HCT116 (cell line): ENCODE measurements around the gene PPP1R12B. TPM values are rescaled to one million over a fixed set of nuclear protein-coding genes. Genes with fewer than 3 reads are reported as not detected.

ENCODE experiments used
- ATAC-seq: fragments of 200-7000 bp; cut with Tn5 transposase; 2 replicates; pipeline ENCODE4 v1.9.1; 2020; ENCODE audit warnings: mild to moderate bottlenecking, moderate library complexity
- BruUV-seq: library from RNA; stranded (reverse); fragments of 400-500 nt; replicated peaks from 2 replicates; lab custom pipeline; 2021; lab: Mats Ljungman, UMichigan
- CTCF ChIA-PET: fragments of 300-600 bp; sonication (Branson Sonifier 250); formaldehyde crosslinking; loops from one replicate; lab custom pipeline; 2021; ENCODE audit warnings: antibody characterized with exemption; lab: Charles Lee
- POLR2A ChIA-PET: fragments of 300-600, 350-600 bp; sonication (Branson Sonifier 250); formaldehyde crosslinking; loops from one replicate; lab custom pipeline; 2021; ENCODE audit warnings: antibody characterized with exemption; lab: Charles Lee
- RAD21 ChIA-PET, 2 experiments: fragments of 300-600 bp; sonication (Branson Sonifier 250); formaldehyde crosslinking; loops; one replicate each; lab custom pipeline; 2023; ENCODE audit warnings: low total read pairs in 2 of 2; ENCODE audit not compliant: uncharacterized antibody in 2 of 2, unreplicated experiment in 2 of 2, low non-redundant PET in 1 of 2; lab: Charles Lee
- DNase-seq: peaks from one replicate; pipeline ENCODE4 v3.0.0-alpha.2; 2010; ENCODE audit warnings: low read depth, low spot score
- H2AFZ ChIP-seq: fragments of 200-600 bp; shearing (Covaris generic), sonication (generic); 2 replicates; pipeline ENCODE4 v1.6.1; 2017; ENCODE audit warnings: low read depth, mixed run types, mixed read lengths, antibody characterized with exemption, low read length; ENCODE audit not compliant: poor library complexity, severe bottlenecking
- H3K27ac ChIP-seq: 2 replicates; pipeline ENCODE4 v1.5.1; 2012; ENCODE audit warnings: low read depth, low read length
- H3K27me3 ChIP-seq: fragments of 200-600 bp; sonication (generic); 2 replicates; pipeline ENCODE4 v1.6.1; 2016; ENCODE audit warnings: mixed run types, low read length, mixed read lengths; ENCODE audit not compliant: insufficient read depth
- H3K36me3 ChIP-seq, 2 experiments: fragments of 200-500 bp in 1 of 2; fragments of 200-600 bp in 1 of 2; sonication (Bioruptor generic) in 1 of 2; sonication (generic) in 1 of 2; 2 replicates each; pipeline versions ENCODE4 v1.5.1 to v1.6.1; 2014 to 2016; ENCODE audit warnings: low read length in 2 of 2, inconsistent platforms in 1 of 2, mixed read lengths in 1 of 2, mixed run types in 1 of 2; ENCODE audit not compliant: insufficient read depth in 2 of 2, control insufficient read depth in 1 of 2
- H3K4me1 ChIP-seq, 2 experiments: fragments of 200-600 bp in 1 of 2; sonication (generic) in 1 of 2; 2 replicates each; pipeline versions ENCODE4 v1.5.1 to v1.6.1; 2012 to 2017; ENCODE audit warnings: low read length in 2 of 2, inconsistent platforms in 1 of 2, mild to moderate bottlenecking in 1 of 2, mixed read lengths in 1 of 2, mixed run types in 1 of 2, moderate library complexity in 1 of 2; ENCODE audit not compliant: insufficient read depth in 2 of 2, control insufficient read depth in 1 of 2
- H3K4me2 ChIP-seq: fragments of 200-600 bp; sonication (generic); 2 replicates; pipeline ENCODE4 v1.6.1; 2017; ENCODE audit warnings: mixed run types, low read length, mixed read lengths
- H3K4me3 ChIP-seq, 2 experiments: fragments of 200-600 bp in 1 of 2; sonication (generic) in 1 of 2; replicated peaks in 1 of 2; 2 replicates each; pipeline ENCODE4 v1.5.1; 2011 to 2016; ENCODE audit warnings: low read length in 2 of 2, control low read depth in 1 of 2, low read depth in 1 of 2, mild to moderate bottlenecking in 1 of 2, mixed read lengths in 1 of 2, mixed run types in 1 of 2
- H3K79me2 ChIP-seq: fragments of 200-600 bp; sonication (generic); 2 replicates; pipeline ENCODE4 v1.6.1; 2017; ENCODE audit warnings: mild to moderate bottlenecking, mixed run types, low read length, moderate library complexity, mixed read lengths; ENCODE audit not compliant: insufficient read depth
- H3K9ac ChIP-seq: fragments of 200-600 bp; sonication (generic); 2 replicates; pipeline ENCODE4 v1.6.1; 2016; ENCODE audit warnings: low read length, mixed read lengths
- H3K9me2 ChIP-seq: fragments of 200-600 bp; sonication (generic), shearing (Covaris generic); 2 replicates; pipeline ENCODE4 v1.6.1; 2017; ENCODE audit warnings: mixed run types, mild to moderate bottlenecking, moderate library complexity; ENCODE audit not compliant: insufficient read depth
- H3K9me3 ChIP-seq, 2 experiments: fragments of 200-500 bp in 1 of 2; fragments of 200-600 bp in 1 of 2; sonication (Bioruptor generic) in 1 of 2; sonication (generic) in 1 of 2; 2 replicates each; pipeline ENCODE4 v1.6.1; 2014 to 2017; ENCODE audit warnings: low read length in 2 of 2, mixed read lengths in 2 of 2, inconsistent platforms in 1 of 2, low read depth in 1 of 2, mild to moderate bottlenecking in 1 of 2, mixed run types in 1 of 2, moderate library complexity in 1 of 2; ENCODE audit not compliant: control insufficient read depth in 1 of 2, insufficient read depth in 1 of 2
- H4K20me1 ChIP-seq: fragments of 200-600 bp; sonication (generic), shearing (Covaris generic); 2 replicates; pipeline ENCODE4 v1.6.1; 2017; ENCODE audit warnings: mixed run types, mild to moderate bottlenecking, moderate library complexity; ENCODE audit not compliant: insufficient read depth
- CBX3 ChIP-seq: IDR thresholded peaks from 2 replicates; pipeline ENCODE4 v1.6.1; 2012; ENCODE audit warnings: low read depth
- CEBPB ChIP-seq: IDR thresholded peaks from 2 replicates; pipeline ENCODE4 v1.6.1; 2012; ENCODE audit warnings: low read depth
- EGR1 ChIP-seq: IDR thresholded peaks from 2 replicates; pipeline ENCODE4 v1.6.1; 2012; ENCODE audit warnings: low read depth
- ELF1 ChIP-seq: IDR thresholded peaks from 2 replicates; pipeline ENCODE4 v1.6.1; 2012; ENCODE audit warnings: low read depth, borderline replicate concordance
- EZH2phosphoT487 ChIP-seq: fragments of 200-600 bp; IDR thresholded peaks from 2 replicates; pipeline ENCODE4 v1.6.1; 2018; ENCODE audit warnings: antibody characterized with exemption, borderline replicate concordance
- FOSL1 ChIP-seq: IDR thresholded peaks from 2 replicates; pipeline ENCODE4 v1.6.1; 2012; ENCODE audit warnings: low read depth
- JUND ChIP-seq: IDR thresholded peaks from 2 replicates; pipeline ENCODE4 v1.6.1; 2012
- POLR2A ChIP-seq: IDR thresholded peaks from 2 replicates; pipeline ENCODE4 v1.7.0; 2011; ENCODE audit warnings: borderline replicate concordance; ENCODE audit not compliant: insufficient read depth, insufficient read length; ENCODE audit errors: extremely low read depth
- POLR2AphosphoS5 ChIP-seq: IDR thresholded peaks from 2 replicates; pipeline ENCODE4 v1.6.1; 2011; ENCODE audit warnings: mild to moderate bottlenecking, low read depth, low read length, moderate library complexity
- RAD21 ChIP-seq: IDR thresholded peaks from 2 replicates; pipeline ENCODE4 v1.6.1; 2012; ENCODE audit warnings: low read depth, mild to moderate bottlenecking
- SIN3A ChIP-seq: IDR thresholded peaks from 2 replicates; pipeline ENCODE4 v1.6.1; 2012; ENCODE audit warnings: low read depth
- SP1 ChIP-seq: IDR thresholded peaks from 2 replicates; pipeline ENCODE4 v1.6.1; 2012; ENCODE audit warnings: low read depth
- TCF7L2 ChIP-seq: IDR thresholded peaks from 2 replicates; pipeline ENCODE4 v1.7.0; 2011; ENCODE audit warnings: borderline replicate concordance, inconsistent platforms; ENCODE audit not compliant: insufficient read depth, insufficient read length; ENCODE audit errors: extremely low read depth
- YY1 ChIP-seq: IDR thresholded peaks from 2 replicates; pipeline ENCODE4 v1.6.1; 2011; ENCODE audit warnings: low read length, low read depth, moderate library complexity, mild to moderate bottlenecking; ENCODE audit not compliant: insufficient replicate concordance; ENCODE audit errors: extremely low read depth
- ZFX ChIP-seq: fragments of 450-650 bp; IDR thresholded peaks from 2 replicates; pipeline ENCODE4 v1.6.1; 2017
- intact Hi-C: fragments of 100-400 bp; cut with micrococcal nuclease; formaldehyde crosslinking; loops from 2 replicates; pipeline ENCODE4 v1.10.0; 2022
- total RNA-seq: library from RNA; stranded (reverse); gene quantifications from one replicate; pipeline ENCODE4 v1.2.1, GENCODE V29; 2021; ENCODE audit not compliant: unreplicated experiment
- TF ChIP-seq, protein P1 (sequence below), 3 experiments: fragments of 200-600 bp in 1 of 3; sonication (generic) in 1 of 3; IDR thresholded peaks in 2 of 3; conservative IDR thresholded peaks in 1 of 3; 2 replicates each; pipeline ENCODE4 v1.5.1; 2012 to 2017; ENCODE audit warnings: low read depth in 2 of 3, low read length in 2 of 3, antibody characterized with exemption in 1 of 3, borderline replicate concordance in 1 of 3, control low read depth in 1 of 3, mild to moderate bottlenecking in 1 of 3, mixed read lengths in 1 of 3, mixed run types in 1 of 3, moderate library complexity in 1 of 3; ENCODE audit not compliant: insufficient read depth in 1 of 3
- TF ChIP-seq, protein P2 (sequence below): IDR thresholded peaks from 2 replicates; pipeline ENCODE4 v1.6.1; 2012
- TF ChIP-seq, protein P3 (sequence below): IDR thresholded peaks from 2 replicates; pipeline ENCODE4 v1.6.1; 2012
- TF ChIP-seq, protein P4 (sequence below): IDR thresholded peaks from 2 replicates; pipeline ENCODE4 v1.6.1; 2012; ENCODE audit warnings: low read depth

Gene PPP1R12B
- total RNA-seq, 1 experiment from 2014 or later: 14.3 TPM

DNA sequence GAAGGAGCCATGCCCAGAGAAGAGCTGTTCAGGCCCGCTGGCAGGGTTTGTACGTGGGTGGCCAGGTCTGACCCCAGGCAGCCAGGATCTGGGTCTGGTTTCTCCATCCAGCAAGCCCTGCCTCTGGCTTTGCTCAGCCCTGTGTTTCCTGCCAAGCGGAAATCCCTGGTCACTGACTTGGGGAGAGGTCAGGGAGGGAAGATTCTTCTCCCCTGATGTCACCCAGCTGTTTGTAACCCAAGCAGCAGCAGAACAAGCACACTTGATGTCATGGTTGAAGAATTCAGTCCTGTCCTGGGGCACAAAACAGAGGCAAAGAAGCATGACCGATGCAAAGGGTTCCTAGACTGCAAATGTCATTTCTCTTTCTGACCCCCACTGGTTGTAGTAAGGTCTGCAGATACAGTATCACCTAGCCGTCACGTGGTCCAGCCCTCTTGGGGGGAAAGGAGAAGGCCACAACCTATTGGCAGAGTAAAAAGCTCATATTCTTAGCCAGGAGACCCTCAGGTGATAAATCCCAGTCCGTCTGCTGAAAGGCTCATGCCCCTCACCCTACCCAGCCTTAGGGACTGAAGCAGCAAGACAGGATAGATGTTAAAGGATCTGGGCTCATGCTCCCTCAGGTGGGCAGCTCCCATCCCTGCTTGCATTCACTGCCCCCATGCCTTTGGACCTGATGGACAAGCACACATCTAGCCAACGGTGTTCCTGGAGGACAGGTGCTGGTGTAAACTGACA is 240.9 kb downstream of the PPP1R12B start:
- POLR2A ChIA-PET: no interaction called here
- intact Hi-C loops: no loop called here

More for the DNA sequence above, 240.9 kb downstream of the PPP1R12B start:
- RAD21 ChIA-PET: no interaction called here
- CTCF ChIA-PET: interaction anchor here (1.2 kb wide), 2 partner anchors 17 to 247 kb away, joined by 3 read pairs; no protein-coding TSS in a partner anchor
- no peaks in the 10 kb centered on the region for H3K9me2 ChIP-seq
- peak overlapping the region; percentile 34 for H3K9ac ChIP-seq
- BruUV-seq: no TSS peak
- H3K36me3 ChIP-seq: no peaks in the 10 kb centered on the region
- H2AFZ ChIP-seq: no peak overlapping the region
- no peaks in the 10 kb centered on the region for H3K27me3 ChIP-seq
- no peaks in the 10 kb centered on the region for H3K79me2 ChIP-seq
- H3K9me3 ChIP-seq: no peaks in the 10 kb centered on the region
- peak overlapping the region; percentile 51 for H3K27ac ChIP-seq
- H3K4me1 ChIP-seq: peaks cover 25 to 80% of the 10 kb centered on the region in 2 experiments
- TF ChIP-seq SP1: peak; percentile 94
- TF ChIP-seq, protein P1, sequence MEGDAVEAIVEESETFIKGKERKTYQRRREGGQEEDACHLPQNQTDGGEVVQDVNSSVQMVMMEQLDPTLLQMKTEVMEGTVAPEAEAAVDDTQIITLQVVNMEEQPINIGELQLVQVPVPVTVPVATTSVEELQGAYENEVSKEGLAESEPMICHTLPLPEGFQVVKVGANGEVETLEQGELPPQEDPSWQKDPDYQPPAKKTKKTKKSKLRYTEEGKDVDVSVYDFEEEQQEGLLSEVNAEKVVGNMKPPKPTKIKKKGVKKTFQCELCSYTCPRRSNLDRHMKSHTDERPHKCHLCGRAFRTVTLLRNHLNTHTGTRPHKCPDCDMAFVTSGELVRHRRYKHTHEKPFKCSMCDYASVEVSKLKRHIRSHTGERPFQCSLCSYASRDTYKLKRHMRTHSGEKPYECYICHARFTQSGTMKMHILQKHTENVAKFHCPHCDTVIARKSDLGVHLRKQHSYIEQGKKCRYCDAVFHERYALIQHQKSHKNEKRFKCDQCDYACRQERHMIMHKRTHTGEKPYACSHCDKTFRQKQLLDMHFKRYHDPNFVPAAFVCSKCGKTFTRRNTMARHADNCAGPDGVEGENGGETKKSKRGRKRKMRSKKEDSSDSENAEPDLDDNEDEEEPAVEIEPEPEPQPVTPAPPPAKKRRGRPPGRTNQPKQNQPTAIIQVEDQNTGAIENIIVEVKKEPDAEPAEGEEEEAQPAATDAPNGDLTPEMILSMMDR (IDR thresholded peaks at IDR 0.05 in 2 of 3, conservative IDR thresholded peaks at IDR 0.05 in 1 of 3; ENCODE audit: borderline replicate concordance in 1 of 3, insufficient read depth in 1 of 3, low read depth in 2 of 3, low read length in 2 of 3): 0 out of 6 replicates have a peak, but pooled peaks of 1 of the 3 experiments have one; percentile 7
- peak; percentile 60; the same call in 1 of the 2 replicates for TF ChIP-seq CEBPB
- peak; percentile 70; the same call in 1 of the 2 replicates for TF ChIP-seq SIN3A
- peak; percentile 83 for TF ChIP-seq EGR1
- TF ChIP-seq POLR2A: no peak
- TF ChIP-seq, protein P2, sequence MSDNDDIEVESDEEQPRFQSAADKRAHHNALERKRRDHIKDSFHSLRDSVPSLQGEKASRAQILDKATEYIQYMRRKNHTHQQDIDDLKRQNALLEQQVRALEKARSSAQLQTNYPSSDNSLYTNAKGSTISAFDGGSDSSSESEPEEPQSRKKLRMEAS: peak; percentile 72; the same call in 1 of the 2 replicates
- TF ChIP-seq, protein P3, sequence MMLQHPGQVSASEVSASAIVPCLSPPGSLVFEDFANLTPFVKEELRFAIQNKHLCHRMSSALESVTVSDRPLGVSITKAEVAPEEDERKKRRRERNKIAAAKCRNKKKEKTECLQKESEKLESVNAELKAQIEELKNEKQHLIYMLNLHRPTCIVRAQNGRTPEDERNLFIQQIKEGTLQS: peak; percentile 95
- no peak for TF ChIP-seq RAD21
- TF ChIP-seq FOSL1: peak; percentile 88
- TF ChIP-seq POLR2AphosphoS5: peak; percentile 63
- TF ChIP-seq EZH2phosphoT487: no peak
- peak; percentile 96 for TF ChIP-seq JUND
- TF ChIP-seq YY1: peak; percentile 9
- no peak for TF ChIP-seq ZFX
- TF ChIP-seq ELF1: no peak
- TF ChIP-seq, protein P4, sequence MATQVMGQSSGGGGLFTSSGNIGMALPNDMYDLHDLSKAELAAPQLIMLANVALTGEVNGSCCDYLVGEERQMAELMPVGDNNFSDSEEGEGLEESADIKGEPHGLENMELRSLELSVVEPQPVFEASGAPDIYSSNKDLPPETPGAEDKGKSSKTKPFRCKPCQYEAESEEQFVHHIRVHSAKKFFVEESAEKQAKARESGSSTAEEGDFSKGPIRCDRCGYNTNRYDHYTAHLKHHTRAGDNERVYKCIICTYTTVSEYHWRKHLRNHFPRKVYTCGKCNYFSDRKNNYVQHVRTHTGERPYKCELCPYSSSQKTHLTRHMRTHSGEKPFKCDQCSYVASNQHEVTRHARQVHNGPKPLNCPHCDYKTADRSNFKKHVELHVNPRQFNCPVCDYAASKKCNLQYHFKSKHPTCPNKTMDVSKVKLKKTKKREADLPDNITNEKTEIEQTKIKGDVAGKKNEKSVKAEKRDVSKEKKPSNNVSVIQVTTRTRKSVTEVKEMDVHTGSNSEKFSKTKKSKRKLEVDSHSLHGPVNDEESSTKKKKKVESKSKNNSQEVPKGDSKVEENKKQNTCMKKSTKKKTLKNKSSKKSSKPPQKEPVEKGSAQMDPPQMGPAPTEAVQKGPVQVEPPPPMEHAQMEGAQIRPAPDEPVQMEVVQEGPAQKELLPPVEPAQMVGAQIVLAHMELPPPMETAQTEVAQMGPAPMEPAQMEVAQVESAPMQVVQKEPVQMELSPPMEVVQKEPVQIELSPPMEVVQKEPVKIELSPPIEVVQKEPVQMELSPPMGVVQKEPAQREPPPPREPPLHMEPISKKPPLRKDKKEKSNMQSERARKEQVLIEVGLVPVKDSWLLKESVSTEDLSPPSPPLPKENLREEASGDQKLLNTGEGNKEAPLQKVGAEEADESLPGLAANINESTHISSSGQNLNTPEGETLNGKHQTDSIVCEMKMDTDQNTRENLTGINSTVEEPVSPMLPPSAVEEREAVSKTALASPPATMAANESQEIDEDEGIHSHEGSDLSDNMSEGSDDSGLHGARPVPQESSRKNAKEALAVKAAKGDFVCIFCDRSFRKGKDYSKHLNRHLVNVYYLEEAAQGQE: no peak
- TF ChIP-seq CBX3: peak; percentile 91; the same call in 1 of the 2 replicates
- TF ChIP-seq TCF7L2: no peak
- ATAC-seq (peak; percentile 90), DNase-seq (peak; percentile 92)
- H3K4me2 ChIP-seq: peak overlapping the region; percentile 73
- peak overlapping the region in 1 of 2 experiments; percentile 27; a peak in 2 of 4 replicates for H3K4me3 ChIP-seq
- H4K20me1 ChIP-seq: no peaks in the 10 kb centered on the region
